ENCODE measurements around the gene NCOR1. TPM values are rescaled to one million over a fixed set of nuclear protein-coding genes. Genes with fewer than 3 reads are reported as not detected.
"Not testable (repeated sequence)": the region's sequence is repeated elsewhere in the genome, so short reads cannot be mapped to it uniquely, and the experiment has no call there.

NCOR1 gene
- total and polyA plus RNA-seq, 2 experiments from 2014 or later, result 102 to 132 TPM

GRCh38 chr17:16152326-16152725 is 63.0 kb downstream of the NCOR1 start:
- not testable (repeated sequence) for DNase-seq (ENCODE audit: low spot score); H3F3A ChIP-seq (replicated peaks; ENCODE audit: low read depth); H2AFZ ChIP-seq; H3K4me2 ChIP-seq; H3K4me3 ChIP-seq; H3K27ac Mint-ChIP-seq; H3K27ac ChIP-seq (ENCODE audit: low read depth); ATAC-seq; H4K20me1 ChIP-seq (replicated peaks; ENCODE audit: insufficient read depth); H3K27me3 ChIP-seq (ENCODE audit: insufficient read depth); H3K79me2 ChIP-seq (replicated peaks; ENCODE audit: insufficient read depth); H3K27me3 Mint-ChIP-seq (ENCODE audit: insufficient read depth, low read depth, poor library complexity); H3K4me3 Mint-ChIP-seq; H3K9me3 Mint-ChIP-seq; H3K4me1 ChIP-seq (ENCODE audit: insufficient read depth); H3K9me2 ChIP-seq (ENCODE audit: insufficient read depth); H3K4me1 Mint-ChIP-seq
- peaks cover 19% of the 10 kb centered on the region; the same call in 1 of the 2 replicates for H3K36me3 ChIP-seq (ENCODE audit: insufficient read depth)
- H3K36me3 Mint-ChIP-seq (ENCODE audit: low read depth), result peaks cover 69% of the 10 kb centered on the region

GRCh38 chr17:16150251-16150856 is 65.0 kb downstream of the NCOR1 start:
- H3K4me3 ChIP-seq, result no peak overlapping the region
- H3K79me2 ChIP-seq (replicated peaks; ENCODE audit: insufficient read depth), result no peaks in the 10 kb centered on the region
- H2AFZ ChIP-seq, result no peak overlapping the region
- Mint-ChIP-seq H3K27me3 (ENCODE audit: insufficient read depth, low read depth, poor library complexity) (peaks cover 3% of the 10 kb centered on the region), H3K9me3 (peaks cover 3% of the 10 kb centered on the region; the same call in 1 of the 3 replicates), H3K4me1 (no peaks in the 10 kb centered on the region), H3K4me3 (no peak overlapping the region), H3K27ac (no peak overlapping the region), H3K36me3 (ENCODE audit: low read depth) (peaks cover 74% of the 10 kb centered on the region)
- no peaks in the 10 kb centered on the region for H3F3A ChIP-seq (replicated peaks; ENCODE audit: low read depth)
- DNase-seq (ENCODE audit: low spot score), result no peak
- H3K4me1 ChIP-seq (ENCODE audit: insufficient read depth), result no peaks in the 10 kb centered on the region
- no peaks in the 10 kb centered on the region for H3K9me2 ChIP-seq (ENCODE audit: insufficient read depth)
- H3K27me3 ChIP-seq (ENCODE audit: insufficient read depth), result no peaks in the 10 kb centered on the region
- H3K36me3 ChIP-seq (ENCODE audit: insufficient read depth), result peaks cover 23% of the 10 kb centered on the region; the same call in 1 of the 2 replicates
- H3K4me2 ChIP-seq, result no peak overlapping the region
- ATAC-seq, result no peak
- H3K27ac ChIP-seq (ENCODE audit: low read depth), result no peak overlapping the region
- no peaks in the 10 kb centered on the region; the same call in 1 of the 2 replicates for H4K20me1 ChIP-seq (replicated peaks; ENCODE audit: insufficient read depth)
- no peak for TF ChIP-seq EZH2 (IDR thresholded peaks at IDR 0.05; ENCODE audit: low read depth, unreplicated experiment)
- TF ChIP-seq STAT1 (IDR thresholded peaks at IDR 0.05; ENCODE audit: unreplicated experiment), result no peak
- TF ChIP-seq CTCF (conservative IDR thresholded peaks at IDR 0.05; ENCODE audit: low read depth in 2 of 2), result no peak
- TF ChIP-seq JUNB (IDR thresholded peaks at IDR 0.05; ENCODE audit: unreplicated experiment), result no peak
- TF ChIP-seq ZNF114 (CRISPR knock-in tag; IDR thresholded peaks at IDR 0.05), result no peak
- no peak for TF ChIP-seq EZH2phosphoT487 (IDR thresholded peaks at IDR 0.05; ENCODE audit: unreplicated experiment)
- TF ChIP-seq REST (IDR thresholded peaks at IDR 0.05; ENCODE audit: unreplicated experiment), result no peak
- no peak for TF ChIP-seq ZNF331 (CRISPR knock-in tag; IDR thresholded peaks at IDR 0.05; ENCODE audit: low read depth)
- TF ChIP-seq ETS1 (IDR thresholded peaks at IDR 0.05), result no peak
- TF ChIP-seq POLR2AphosphoS5 (IDR thresholded peaks at IDR 0.05; ENCODE audit: low read depth), result no peak
- no peak for TF ChIP-seq CREB1 (CRISPR knock-in tag; IDR thresholded peaks at IDR 0.05; ENCODE audit: low read depth)

All from GM23338 (cell line).